ENCODE data around the gene MYH9. TPM values are rescaled to one million over a fixed set of nuclear protein-coding genes. Genes with fewer than 3 reads are reported as not detected.

The MYH9 gene
- total and polyA plus RNA-seq, 10 donors, result 59.8 to 1,376 (median 711) TPM

DNA sequence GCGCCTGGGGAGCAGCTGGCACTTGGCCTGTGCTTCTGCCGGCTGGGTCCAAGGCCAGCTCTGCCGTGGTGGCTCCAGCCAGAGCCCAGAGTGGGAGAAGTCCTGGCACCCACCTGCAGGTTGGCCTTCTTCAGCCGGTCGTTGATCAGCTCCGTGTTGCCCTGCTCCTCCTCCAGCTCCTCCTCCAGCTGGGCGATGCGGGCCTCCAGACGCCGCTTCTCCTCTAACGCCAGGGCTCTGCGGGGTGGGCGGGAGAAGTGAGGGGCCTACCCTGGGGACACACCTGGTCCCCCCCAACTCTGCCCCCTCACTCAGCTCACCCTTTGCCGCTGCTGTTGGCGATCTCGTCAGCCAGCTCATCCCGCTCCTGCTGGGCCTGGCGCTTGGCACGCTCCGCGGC is 102.2 kb downstream of the MYH9 start:
- Histone ChIP-seq H3K27ac (peak overlapping the region in 5 of 8 donors; percentile 38 to 69 (median 56)), H3K9me3 (peaks cover 0 to 2% (median 0%) of the 10 kb centered on the region in 8 donors), H3K36me3 (peaks cover 32 to 100% (median 98%) of the 10 kb centered on the region in 6 donors), H3K27me3 (replicated peaks in 1 of 7) (no peaks in the 10 kb centered on the region), H3K4me1 (peaks cover 0 to 47% (median 8%) of the 10 kb centered on the region in 6 donors), H3K4me3 (no peak overlapping the region)
- TF ChIP-seq POLR2AphosphoS5 (IDR thresholded peaks at IDR 0.05) (peak in 1 of 3 donors; percentile 48), POLR2A (IDR thresholded peaks at IDR 0.05) (no peak)
- TF ChIP-seq, protein P1, sequence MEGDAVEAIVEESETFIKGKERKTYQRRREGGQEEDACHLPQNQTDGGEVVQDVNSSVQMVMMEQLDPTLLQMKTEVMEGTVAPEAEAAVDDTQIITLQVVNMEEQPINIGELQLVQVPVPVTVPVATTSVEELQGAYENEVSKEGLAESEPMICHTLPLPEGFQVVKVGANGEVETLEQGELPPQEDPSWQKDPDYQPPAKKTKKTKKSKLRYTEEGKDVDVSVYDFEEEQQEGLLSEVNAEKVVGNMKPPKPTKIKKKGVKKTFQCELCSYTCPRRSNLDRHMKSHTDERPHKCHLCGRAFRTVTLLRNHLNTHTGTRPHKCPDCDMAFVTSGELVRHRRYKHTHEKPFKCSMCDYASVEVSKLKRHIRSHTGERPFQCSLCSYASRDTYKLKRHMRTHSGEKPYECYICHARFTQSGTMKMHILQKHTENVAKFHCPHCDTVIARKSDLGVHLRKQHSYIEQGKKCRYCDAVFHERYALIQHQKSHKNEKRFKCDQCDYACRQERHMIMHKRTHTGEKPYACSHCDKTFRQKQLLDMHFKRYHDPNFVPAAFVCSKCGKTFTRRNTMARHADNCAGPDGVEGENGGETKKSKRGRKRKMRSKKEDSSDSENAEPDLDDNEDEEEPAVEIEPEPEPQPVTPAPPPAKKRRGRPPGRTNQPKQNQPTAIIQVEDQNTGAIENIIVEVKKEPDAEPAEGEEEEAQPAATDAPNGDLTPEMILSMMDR (IDR thresholded peaks at IDR 0.05 in 8 of 11, conservative IDR thresholded peaks at IDR 0.05 in 3 of 11), result no peak
- 86 to 96% (median 93%) methylated on average over 9 to 21 of the region's 21 CpGs for WGBS, 5 donors
- intact Hi-C loops (cut with DNase I; ENCODE audit: low total_unique reads), result no loop called here
- peak; percentile 61 for DNase-seq

DNA sequence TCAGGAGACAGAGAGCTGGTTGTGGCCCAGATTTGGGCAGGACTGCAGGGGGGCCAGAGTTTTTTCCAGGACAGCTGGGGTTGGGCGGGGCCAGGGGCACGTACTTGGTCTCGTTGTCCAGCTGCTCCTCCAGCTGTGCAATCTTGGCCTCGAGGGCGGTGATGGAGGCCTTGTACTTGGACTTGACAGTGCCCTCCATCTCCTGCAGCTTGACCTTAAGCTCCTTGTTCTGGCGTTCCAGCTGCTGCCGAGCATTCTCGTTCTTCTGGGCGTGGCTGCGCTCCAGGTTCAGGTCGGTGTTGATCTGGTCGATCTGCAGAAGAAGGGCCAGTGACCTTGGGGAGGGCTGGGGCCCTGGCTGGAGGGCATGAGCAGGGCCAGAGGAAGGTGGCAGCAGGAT is 102.8 kb downstream of the MYH9 start:
- Histone ChIP-seq H3K4me3 (no peak overlapping the region), H3K27ac (peak overlapping the region in 5 of 8 donors; percentile 33 to 69 (median 56)), H3K36me3 (peaks cover 32 to 100% (median 98%) of the 10 kb centered on the region in 6 donors), H3K4me1 (peaks cover 0 to 52% (median 11%) of the 10 kb centered on the region in 6 donors), H3K27me3 (replicated peaks in 1 of 7) (no peaks in the 10 kb centered on the region), H3K9me3 (no peaks in the 10 kb centered on the region)
- intact Hi-C loops (cut with DNase I; ENCODE audit: low total_unique reads), result no loop called here
- DNase-seq, result peak; percentile 63
- no peak for TF ChIP-seq POLR2A (IDR thresholded peaks at IDR 0.05)
- peak; percentile 56 to 74 (median 62) for TF ChIP-seq POLR2AphosphoS5 (IDR thresholded peaks at IDR 0.05)
- 83 to 93% (median 89%) methylated on average over 6 to 12 of the region's 12 CpGs for WGBS, 5 donors

DNA sequence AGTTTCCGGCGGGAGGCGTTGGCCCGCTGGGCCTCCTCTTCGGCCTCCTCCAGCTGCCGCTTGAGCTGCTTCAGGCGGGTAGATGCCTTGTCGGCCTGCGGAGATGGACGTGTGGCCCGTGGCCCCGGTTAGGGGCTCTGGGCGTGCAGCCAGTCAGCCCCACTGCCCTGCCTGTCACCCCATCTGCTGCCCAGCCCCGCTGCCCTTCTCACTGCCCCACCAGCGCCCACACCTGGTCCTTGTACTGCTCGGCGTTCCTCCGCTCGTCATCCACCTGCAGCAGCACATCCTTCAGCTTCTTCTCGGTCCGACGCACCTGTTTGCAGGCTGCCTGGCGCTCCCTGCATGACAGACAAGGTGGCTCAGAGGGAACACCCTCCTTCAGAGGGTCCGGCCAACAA is 103.6 kb downstream of the MYH9 start:
- Histone ChIP-seq H3K4me1 (peaks cover 0 to 53% (median 15%) of the 10 kb centered on the region in 6 donors), H3K27ac (peak overlapping the region in 3 of 8 donors; percentile 18 to 69 (median 38)), H3K27me3 (replicated peaks in 1 of 7) (no peaks in the 10 kb centered on the region), H3K9me3 (no peaks in the 10 kb centered on the region), H3K36me3 (peaks cover 27 to 100% (median 92%) of the 10 kb centered on the region in 6 donors), H3K4me3 (no peak overlapping the region)
- intact Hi-C loops (cut with DNase I; ENCODE audit: low total_unique reads), result no loop called here
- TF ChIP-seq, protein P1 (IDR thresholded peaks at IDR 0.05 in 8 of 11, conservative IDR thresholded peaks at IDR 0.05 in 3 of 11), result no peak
- TF ChIP-seq POLR2AphosphoS5 (IDR thresholded peaks at IDR 0.05) (peak in 2 of 3 donors; percentile 58 to 79), POLR2A (IDR thresholded peaks at IDR 0.05) (no peak)
- peak; percentile 77 for DNase-seq
- 90 to 95% (median 93%) methylated on average over 20 to 24 of the region's 24 CpGs for WGBS, 5 donors

DNA sequence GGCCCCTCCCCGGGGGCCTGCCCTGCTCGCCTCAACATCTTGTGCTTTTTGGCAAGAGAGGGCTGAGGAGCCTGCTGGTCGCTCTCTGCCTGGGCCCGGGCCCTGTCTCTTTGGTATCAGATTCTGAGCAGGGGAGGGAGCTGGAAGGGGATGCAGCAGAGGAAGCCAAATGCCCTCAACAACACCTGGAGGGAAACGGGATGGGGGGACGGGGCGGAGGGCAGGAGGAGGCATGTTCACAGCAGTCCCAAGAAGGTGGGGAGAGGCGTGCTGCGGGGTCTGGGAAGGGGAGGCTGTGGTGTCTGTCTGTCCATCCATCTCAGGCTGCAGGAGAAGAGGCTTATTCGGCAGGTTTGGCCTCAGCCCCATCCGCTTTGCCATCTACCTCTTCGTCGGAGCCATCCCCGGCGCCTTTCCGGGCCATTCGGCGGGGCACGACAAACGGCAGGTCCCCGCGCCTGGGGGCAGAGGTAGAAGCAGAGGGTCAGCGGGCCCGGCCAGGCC is 105.4 kb downstream of the MYH9 start:
- 89 to 95% (median 92%) methylated on average over 22 to 24 of the region's 24 CpGs for WGBS, 5 donors
- intact Hi-C loops (cut with DNase I; ENCODE audit: low total_unique reads), result no loop called here
- Histone ChIP-seq H3K9me3 (no peaks in the 10 kb centered on the region), H3K27ac (peak overlapping the region in 1 of 8 donors; percentile 33), H3K36me3 (peaks cover 22 to 87% (median 74%) of the 10 kb centered on the region in 6 donors), H3K4me3 (no peak overlapping the region), H3K27me3 (replicated peaks in 1 of 7) (no peaks in the 10 kb centered on the region), H3K4me1 (peaks cover 7 to 53% (median 19%) of the 10 kb centered on the region in 6 donors)
- peak; percentile 72 for DNase-seq
- TF ChIP-seq POLR2AphosphoS5 (IDR thresholded peaks at IDR 0.05), result peak in 2 of 3 donors; percentile 3 to 39
- no peak for TF ChIP-seq POLR2A (IDR thresholded peaks at IDR 0.05)

DNA sequence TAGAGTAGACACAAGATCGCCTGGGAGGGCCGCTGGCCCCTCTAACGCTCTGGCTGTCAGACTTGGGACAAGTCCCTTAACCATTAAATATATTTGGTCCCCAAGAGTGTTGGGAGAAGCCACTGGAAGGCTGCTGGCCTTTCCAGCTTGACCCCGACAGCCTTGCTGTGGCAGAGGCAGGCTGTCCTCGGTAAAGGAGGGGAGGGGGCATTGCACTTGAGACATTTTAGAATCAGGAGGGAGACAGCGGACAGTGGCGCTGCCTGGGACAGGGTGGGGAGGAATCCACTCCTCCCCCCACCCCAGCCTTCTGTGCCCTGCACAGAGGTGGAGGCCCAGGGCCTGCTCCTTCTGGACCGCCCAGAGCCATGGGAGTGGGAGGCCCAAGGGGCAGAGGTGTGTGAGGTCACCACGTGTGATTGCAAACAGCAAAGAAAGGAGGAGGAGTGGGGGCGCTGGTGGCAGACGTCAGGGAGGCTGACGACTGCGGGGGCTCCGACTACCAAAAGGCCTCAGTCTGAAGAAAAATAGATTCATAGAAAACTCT is 105.9 kb downstream of the MYH9 start:
- no peak overlapping the region for H3K4me3 ChIP-seq
- intact Hi-C loops (cut with DNase I; ENCODE audit: low total_unique reads), result no loop called here
- TF ChIP-seq POLR2AphosphoS5 (IDR thresholded peaks at IDR 0.05), result peak; percentile 58 to 76 (median 62)
- TF ChIP-seq POLR2A (IDR thresholded peaks at IDR 0.05), result no peak
- TF ChIP-seq, protein P1 (IDR thresholded peaks at IDR 0.05 in 8 of 11, conservative IDR thresholded peaks at IDR 0.05 in 3 of 11), result no peak
- no peaks in the 10 kb centered on the region for H3K9me3 ChIP-seq
- H3K36me3 ChIP-seq, result peaks cover 22 to 82% (median 68%) of the 10 kb centered on the region in 6 donors
- WGBS, 5 donors, result 75 to 92% (median 85%) methylated on average over 14 of the region's 14 CpGs
- no peaks in the 10 kb centered on the region for H3K27me3 ChIP-seq (replicated peaks in 1 of 7)
- H3K27ac ChIP-seq, result peak overlapping the region in 1 of 8 donors; percentile 19
- peaks cover 9 to 51% (median 22%) of the 10 kb centered on the region in 6 donors for H3K4me1 ChIP-seq
- peak; percentile 67 for DNase-seq

All from spleen (tissue), 11 donors.